Measurements from ENCODE around the gene CENPB. TPM values are rescaled to one million over a fixed set of nuclear protein-coding genes. Genes with fewer than 3 reads are reported as not detected.

The CENPB gene
- total RNA-seq, 5 donors from 2014 or later (not counting 1 experiment from before 2014, with no cell fraction given), result 37.0 to 79.0 (median 60.8) TPM

GRCh38 chr20:3823881-3824280 lies 37.3 kb upstream of the CENPB start:
- no peaks in the 10 kb centered on the region for H3K9me3 ChIP-seq
- WGBS (ENCODE audit: insufficient coverage), result 94% methylated on average over 20 of the region's 20 CpGs
- H3K27me3 ChIP-seq (replicated peaks in 1 of 2; ENCODE audit: control insufficient read depth in 2 of 2, extremely low read depth in 1 of 2, insufficient read depth in 2 of 2, low read length in 1 of 2), result no peaks in the 10 kb centered on the region
- CTCF ChIA-PET, result no interaction called here
- peaks cover 2 to 20% of the 10 kb centered on the region in 2 experiments for H3K4me1 ChIP-seq (ENCODE audit: control insufficient read depth in 1 of 2, extremely low read depth in 1 of 2, insufficient read depth in 2 of 2, low read length in 2 of 2)
- peaks cover 18 to 23% (median 19%) of the 10 kb centered on the region in 3 donors for H3K4me1 Mint-ChIP-seq
- ATAC-seq (replicated peaks in 1 of 4) (no peak), DNase-seq (no peak)
- H3K36me3 Mint-ChIP-seq, result peaks cover 27% of the 10 kb centered on the region
- H3K27me3 Mint-ChIP-seq, result no peaks in the 10 kb centered on the region
- H3K4me3 ChIP-seq (ENCODE audit: control insufficient read depth in 1 of 2, extremely low read depth in 1 of 2, low read length in 1 of 2), result no peak overlapping the region
- no peak overlapping the region for H3K27ac ChIP-seq (ENCODE audit: low read length)
- H3K4me3 Mint-ChIP-seq, result no peak overlapping the region
- no peaks in the 10 kb centered on the region for H3K9me3 Mint-ChIP-seq
- peaks cover 15 to 44% of the 10 kb centered on the region in 2 donors for H3K36me3 ChIP-seq (ENCODE audit: control insufficient read depth in 2 of 2, extremely low read depth in 1 of 2, insufficient read depth in 1 of 2, low read length in 1 of 2)
- POLR2A ChIA-PET, result no interaction called here
- no peak overlapping the region for H3K27ac Mint-ChIP-seq

- H3K36me3 Mint-ChIP-seq, result peaks cover 23% of the 10 kb centered on the region
- H3K27me3 Mint-ChIP-seq, result no peaks in the 10 kb centered on the region
- no peaks in the 10 kb centered on the region for H3K9me3 Mint-ChIP-seq
- ChIA-PET POLR2A (interaction anchor here in 1 of 2 donors (0.6 kb wide), 1 partner anchor 15 kb away, joined by 3 read pairs; no protein-coding TSS in a partner anchor), CTCF (interaction anchor here in 1 of 2 donors (1.7 kb wide), 1 partner anchor 35 kb away, joined by 10 read pairs; the partner anchor contains the start of gene CENPB)
- H3K9me3 ChIP-seq, result no peaks in the 10 kb centered on the region
- DNase-seq (no peak), ATAC-seq (replicated peaks in 1 of 4) (no peak)
- 90% methylated on average over 11 of the region's 14 CpGs for WGBS (ENCODE audit: insufficient coverage)
- H3K27ac ChIP-seq (ENCODE audit: low read length), result peak overlapping the region; percentile 97
- H3K27me3 ChIP-seq (replicated peaks in 1 of 2; ENCODE audit: control insufficient read depth in 2 of 2, extremely low read depth in 1 of 2, insufficient read depth in 2 of 2, low read length in 1 of 2), result no peaks in the 10 kb centered on the region
- H3K4me1 Mint-ChIP-seq, result peaks cover 31 to 38% (median 36%) of the 10 kb centered on the region in 3 donors
- no peak overlapping the region for H3K4me3 ChIP-seq (ENCODE audit: control insufficient read depth in 1 of 2, extremely low read depth in 1 of 2, low read length in 1 of 2)
- H3K27ac Mint-ChIP-seq, result peak overlapping the region; percentile 59 to 97
- peaks cover 2 to 37% of the 10 kb centered on the region in 2 experiments for H3K4me1 ChIP-seq (ENCODE audit: control insufficient read depth in 1 of 2, extremely low read depth in 1 of 2, insufficient read depth in 2 of 2, low read length in 2 of 2)
- peaks cover 12 to 37% of the 10 kb centered on the region in 2 donors for H3K36me3 ChIP-seq (ENCODE audit: control insufficient read depth in 2 of 2, extremely low read depth in 1 of 2, insufficient read depth in 1 of 2, low read length in 1 of 2)
- H3K4me3 Mint-ChIP-seq, result peak overlapping the region in 2 of 3 donors; percentile 88 to 89
These were observed 35.5 kb upstream of the CENPB start for GRCh38 chr20:3821996-3822395.

GRCh38 chr20:3820901-3821727 lies 34.6 kb upstream of the CENPB start:
- Mint-ChIP-seq H3K27me3 (no peaks in the 10 kb centered on the region), H3K36me3 (peaks cover 21% of the 10 kb centered on the region), H3K4me3 (peak overlapping the region; percentile 87 to 89 (median 88)), H3K9me3 (no peaks in the 10 kb centered on the region), H3K27ac (peak overlapping the region; percentile 96 to 97), H3K4me1 (peaks cover 39 to 45% (median 45%) of the 10 kb centered on the region in 3 donors)
- Histone ChIP-seq H3K4me1 (ENCODE audit: control insufficient read depth in 1 of 2, extremely low read depth in 1 of 2, insufficient read depth in 2 of 2, low read length in 2 of 2) (peaks cover 8 to 46% of the 10 kb centered on the region in 2 experiments), H3K27ac (ENCODE audit: low read length) (peak overlapping the region; percentile 97), H3K36me3 (ENCODE audit: control insufficient read depth in 2 of 2, extremely low read depth in 1 of 2, insufficient read depth in 1 of 2, low read length in 1 of 2) (peaks cover 12 to 32% of the 10 kb centered on the region in 2 donors), H3K9me3 (no peaks in the 10 kb centered on the region), H3K27me3 (replicated peaks in 1 of 2; ENCODE audit: control insufficient read depth in 2 of 2, extremely low read depth in 1 of 2, insufficient read depth in 2 of 2, low read length in 1 of 2) (no peaks in the 10 kb centered on the region), H3K4me3 (ENCODE audit: control insufficient read depth in 1 of 2, extremely low read depth in 1 of 2, low read length in 1 of 2) (peak overlapping the region; percentile 75 to 79)
- POLR2A ChIA-PET, result interaction anchor here (0.6 to 1.0 kb wide), 4 partner anchors 24 to 64 kb away, joined by 4 to 9 read pairs (median 6); no protein-coding TSS in a partner anchor
- ATAC-seq (replicated peaks in 1 of 4) (no peak), DNase-seq (no peak)
- 90% methylated on average over 4 of the region's 20 CpGs for WGBS (ENCODE audit: insufficient coverage)
- CTCF ChIA-PET, result interaction anchor here (0.7 to 1.7 kb wide), 10 partner anchors 10 to 144 kb away, joined by 3 to 10 read pairs (median 5); partner anchors contain the start of genes ADISSP (in 1 of the 2) and CENPB (in 1 of the 2)

- Histone ChIP-seq H3K4me1 (ENCODE audit: control insufficient read depth in 1 of 2, extremely low read depth in 1 of 2, insufficient read depth in 2 of 2, low read length in 2 of 2) (peaks cover 13 to 54% of the 10 kb centered on the region in 2 experiments), H3K27me3 (replicated peaks in 1 of 2; ENCODE audit: control insufficient read depth in 2 of 2, extremely low read depth in 1 of 2, insufficient read depth in 2 of 2, low read length in 1 of 2) (no peaks in the 10 kb centered on the region), H3K9me3 (no peaks in the 10 kb centered on the region), H3K36me3 (ENCODE audit: control insufficient read depth in 2 of 2, extremely low read depth in 1 of 2, insufficient read depth in 1 of 2, low read length in 1 of 2) (peaks cover 12 to 28% of the 10 kb centered on the region in 2 donors), H3K27ac (ENCODE audit: low read length) (peak within 1 kb of the TSS; percentile 97), H3K4me3 (ENCODE audit: control insufficient read depth in 1 of 2, extremely low read depth in 1 of 2, low read length in 1 of 2) (peak within 1 kb of the TSS; percentile 75 to 79)
- Mint-ChIP-seq H3K4me1 (peaks cover 47 to 54% (median 53%) of the 10 kb centered on the region in 3 donors), H3K9me3 (no peaks in the 10 kb centered on the region), H3K27ac (peak within 1 kb of the TSS; percentile 96 to 97), H3K4me3 (peak within 1 kb of the TSS; percentile 87 to 89 (median 88)), H3K27me3 (no peaks in the 10 kb centered on the region), H3K36me3 (peaks cover 16% of the 10 kb centered on the region)
- CTCF ChIA-PET, result interaction anchor here (0.7 to 2.2 kb wide), 11 partner anchors 10 to 143 kb away, joined by 3 to 10 read pairs (median 5); partner anchors contain the start of genes ADISSP (in 1 of the 2) and CENPB (in 1 of the 2)
- WGBS (ENCODE audit: insufficient coverage), result under 1% methylated on average over 96 of the region's 96 CpGs
- peak; percentile 84 to 88 (median 86) for ATAC-seq (replicated peaks in 1 of 4)
- peak; percentile 67 to 95 (median 82) for DNase-seq
- POLR2A ChIA-PET, result interaction anchor here (0.5 to 1.0 kb wide), 5 partner anchors 11 to 63 kb away, joined by 3 to 13 read pairs (median 6); no protein-coding TSS in a partner anchor
These were observed 33.7 kb upstream of the CENPB start, which contains the start of gene AP5S1 for GRCh38 chr20:3820048-3820900. Gene AP5S1, plus strand, starts transcription at chr20:3820547. Its CDS starts 1,571 bp downstream, at chr20:3822118.

- Mint-ChIP-seq H3K9me3 (no peaks in the 10 kb centered on the region), H3K4me3 (peak overlapping the region; percentile 71 to 88 (median 87)), H3K36me3 (peaks cover 11% of the 10 kb centered on the region), H3K27ac (peak overlapping the region; percentile 85 to 88), H3K4me1 (peaks cover 53 to 60% (median 55%) of the 10 kb centered on the region in 3 donors), H3K27me3 (no peaks in the 10 kb centered on the region)
- Histone ChIP-seq H3K4me1 (ENCODE audit: control insufficient read depth in 1 of 2, extremely low read depth in 1 of 2, insufficient read depth in 2 of 2, low read length in 2 of 2) (peaks cover 16 to 62% of the 10 kb centered on the region in 2 experiments), H3K9me3 (no peaks in the 10 kb centered on the region), H3K27me3 (replicated peaks in 1 of 2; ENCODE audit: control insufficient read depth in 2 of 2, extremely low read depth in 1 of 2, insufficient read depth in 2 of 2, low read length in 1 of 2) (no peaks in the 10 kb centered on the region), H3K36me3 (ENCODE audit: control insufficient read depth in 2 of 2, extremely low read depth in 1 of 2, insufficient read depth in 1 of 2, low read length in 1 of 2) (peaks cover 12 to 23% of the 10 kb centered on the region in 2 donors), H3K4me3 (ENCODE audit: control insufficient read depth in 1 of 2, extremely low read depth in 1 of 2, low read length in 1 of 2) (peak overlapping the region; percentile 75 to 79), H3K27ac (ENCODE audit: low read length) (peak overlapping the region; percentile 83)
- DNase-seq (no peak), ATAC-seq (replicated peaks in 1 of 4) (no peak)
- CTCF ChIA-PET, result interaction anchor here (0.6 to 2.2 kb wide), 5 partner anchors 11 to 168 kb away, joined by 4 to 12 read pairs (median 6); no protein-coding TSS in a partner anchor
- 71% methylated on average over 17 of the region's 20 CpGs for WGBS (ENCODE audit: insufficient coverage)
- POLR2A ChIA-PET, result interaction anchor here (0.5 to 0.6 kb wide), 2 partner anchors 10 to 1300 kb away, joined by 4 to 6 read pairs; no protein-coding TSS in a partner anchor
These were observed 33.0 kb upstream of the CENPB start for GRCh38 chr20:3819411-3820047.
